ENCODE results near the gene GPD1.

Gene GPD1

GRCh38 chr12:50103767-50104321 lies at the start of gene GPD1:
GPD1 (plus strand) TSS chr12:50104008; CDS start chr12:50104051, 43 bp downstream.
- no peak for DNase-seq (ENCODE audit: low read depth in 2 of 2)

- DNase-seq (ENCODE audit: low read depth in 2 of 2) = peak; percentile 42 to 49
Observed at GRCh38 chr12:50055831-50056638, 47.8 kb upstream of the GPD1 start.

- no peak for DNase-seq (ENCODE audit: low read depth in 2 of 2)
Observed at GRCh38 chr12:50056639-50056976, 47.2 kb upstream of the GPD1 start.

GRCh38 chr12:50057000-50057841 lies 46.6 kb upstream of the GPD1 start, which contains the start of gene ASIC1:
ASIC1 (plus strand) TSS chr12:50057596; CDS start chr12:50058767, 1,171 bp downstream.
- peak; percentile 28 to 34 for DNase-seq (ENCODE audit: low read depth in 2 of 2)

GRCh38 chr12:50057896-50058670 lies 45.7 kb upstream of the GPD1 start:
- no peak for DNase-seq (ENCODE audit: low read depth in 2 of 2)

GRCh38 chr12:50058743-50059312 lies 45.0 kb upstream of the GPD1 start:
- peak in 1 of 2 donors; percentile 27 for DNase-seq (ENCODE audit: low read depth in 2 of 2)

GRCh38 chr12:50059440-50060119 lies 44.2 kb upstream of the GPD1 start:
- peak; percentile 68 to 72 for DNase-seq (ENCODE audit: low read depth in 2 of 2)

- DNase-seq (ENCODE audit: low read depth in 2 of 2) = no peak
Observed at GRCh38 chr12:50060120-50060468, 43.7 kb upstream of the GPD1 start.

- DNase-seq (ENCODE audit: low read depth in 2 of 2) = no peak
Observed at GRCh38 chr12:50061171-50061570, 42.6 kb upstream of the GPD1 start.

- DNase-seq (ENCODE audit: low read depth in 2 of 2) = no peak
Observed at GRCh38 chr12:50061946-50062686, 41.7 kb upstream of the GPD1 start.

GRCh38 chr12:50062728-50063460 lies 40.9 kb upstream of the GPD1 start:
- DNase-seq (ENCODE audit: low read depth in 2 of 2) = no peak

- DNase-seq (ENCODE audit: low read depth in 2 of 2) = no peak
Observed at GRCh38 chr12:50065726-50066310, 38.0 kb upstream of the GPD1 start.

- DNase-seq (ENCODE audit: low read depth in 2 of 2) = no peak
Observed at GRCh38 chr12:50066402-50066801, 37.4 kb upstream of the GPD1 start.

GRCh38 chr12:50069069-50069468 lies 34.7 kb upstream of the GPD1 start:
- no peak for DNase-seq (ENCODE audit: low read depth in 2 of 2)

- DNase-seq (ENCODE audit: low read depth in 2 of 2) = no peak
Observed at GRCh38 chr12:50069539-50069938, 34.3 kb upstream of the GPD1 start.

GRCh38 chr12:50070314-50071060 lies 33.3 kb upstream of the GPD1 start:
- DNase-seq (ENCODE audit: low read depth in 2 of 2) = peak in 1 of 2 donors; percentile 37

- no peak for DNase-seq (ENCODE audit: low read depth in 2 of 2)
Observed at GRCh38 chr12:50072198-50072907, 31.5 kb upstream of the GPD1 start.

GRCh38 chr12:50073206-50073605 lies 30.6 kb upstream of the GPD1 start:
- DNase-seq (ENCODE audit: low read depth in 2 of 2) = no peak
